22Rv1 (cell line): Measurements from ENCODE around the gene PPM1J.

Experiments
- ZFX ChIP-seq: fragments of 450-650 bp; IDR thresholded peaks from 2 replicates; pipeline ENCODE4 v1.6.1; 2017; ENCODE audit warnings: antibody characterized with exemption, borderline replicate concordance
- TF ChIP-seq, protein P1 (sequence below): fragments of 450-650 bp; IDR thresholded peaks from 2 replicates; pipeline ENCODE4 v1.5.1; 2017; ENCODE audit warnings: mild to moderate bottlenecking

DNA sequence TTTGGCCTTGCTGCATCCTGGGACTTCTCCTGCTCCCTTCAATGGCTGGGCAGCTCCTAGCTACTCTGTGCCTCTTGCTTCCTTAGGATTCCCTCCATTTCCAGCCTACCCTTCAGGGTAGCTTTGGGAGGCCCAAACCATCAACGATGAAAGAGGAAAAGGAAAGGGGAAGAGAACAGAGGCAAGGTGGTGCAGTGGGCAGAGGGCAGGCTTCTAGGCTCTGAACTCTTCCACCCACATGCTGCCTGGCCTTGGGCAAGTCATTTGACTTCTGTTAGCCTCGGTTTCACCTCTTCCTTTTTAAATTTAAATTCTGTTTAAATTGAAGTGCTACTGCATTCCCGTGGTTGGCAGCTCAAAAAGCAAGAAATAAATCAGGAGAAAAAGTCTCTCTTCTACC lies 5.7 kb upstream of the PPM1J start:
- TF ChIP-seq, protein P1, sequence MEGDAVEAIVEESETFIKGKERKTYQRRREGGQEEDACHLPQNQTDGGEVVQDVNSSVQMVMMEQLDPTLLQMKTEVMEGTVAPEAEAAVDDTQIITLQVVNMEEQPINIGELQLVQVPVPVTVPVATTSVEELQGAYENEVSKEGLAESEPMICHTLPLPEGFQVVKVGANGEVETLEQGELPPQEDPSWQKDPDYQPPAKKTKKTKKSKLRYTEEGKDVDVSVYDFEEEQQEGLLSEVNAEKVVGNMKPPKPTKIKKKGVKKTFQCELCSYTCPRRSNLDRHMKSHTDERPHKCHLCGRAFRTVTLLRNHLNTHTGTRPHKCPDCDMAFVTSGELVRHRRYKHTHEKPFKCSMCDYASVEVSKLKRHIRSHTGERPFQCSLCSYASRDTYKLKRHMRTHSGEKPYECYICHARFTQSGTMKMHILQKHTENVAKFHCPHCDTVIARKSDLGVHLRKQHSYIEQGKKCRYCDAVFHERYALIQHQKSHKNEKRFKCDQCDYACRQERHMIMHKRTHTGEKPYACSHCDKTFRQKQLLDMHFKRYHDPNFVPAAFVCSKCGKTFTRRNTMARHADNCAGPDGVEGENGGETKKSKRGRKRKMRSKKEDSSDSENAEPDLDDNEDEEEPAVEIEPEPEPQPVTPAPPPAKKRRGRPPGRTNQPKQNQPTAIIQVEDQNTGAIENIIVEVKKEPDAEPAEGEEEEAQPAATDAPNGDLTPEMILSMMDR = no peak
- no peak for TF ChIP-seq ZFX
